Femur (tissue), 1 donor: ENCODE data around the gene VSIG8.
A peak's percentile ranks its signal among the peaks of the same experiment; 100 is the strongest.

ENCODE experiments used
- DNase-seq: peaks from one replicate; pipeline ENCODE4 v3.0.0-alpha.2; 2017

Gene VSIG8

DNA sequence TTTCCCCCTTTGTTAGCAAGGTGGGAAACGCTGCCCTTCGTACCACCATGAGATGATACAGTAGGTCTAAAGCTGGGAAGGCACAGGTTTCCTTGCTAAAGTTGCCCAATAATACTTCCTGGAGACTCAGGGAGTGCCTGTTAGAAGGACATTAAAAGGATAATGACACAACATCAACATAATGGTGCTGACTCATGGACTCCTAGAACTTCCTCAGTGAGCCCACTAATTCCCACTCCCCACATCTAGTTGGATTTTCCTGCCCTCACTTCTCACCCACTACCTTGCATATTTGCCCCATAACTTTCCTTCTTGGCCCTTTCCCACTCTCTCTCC, 20.0 kb upstream of the VSIG8 start:
- DNase-seq, result no peak

DNA sequence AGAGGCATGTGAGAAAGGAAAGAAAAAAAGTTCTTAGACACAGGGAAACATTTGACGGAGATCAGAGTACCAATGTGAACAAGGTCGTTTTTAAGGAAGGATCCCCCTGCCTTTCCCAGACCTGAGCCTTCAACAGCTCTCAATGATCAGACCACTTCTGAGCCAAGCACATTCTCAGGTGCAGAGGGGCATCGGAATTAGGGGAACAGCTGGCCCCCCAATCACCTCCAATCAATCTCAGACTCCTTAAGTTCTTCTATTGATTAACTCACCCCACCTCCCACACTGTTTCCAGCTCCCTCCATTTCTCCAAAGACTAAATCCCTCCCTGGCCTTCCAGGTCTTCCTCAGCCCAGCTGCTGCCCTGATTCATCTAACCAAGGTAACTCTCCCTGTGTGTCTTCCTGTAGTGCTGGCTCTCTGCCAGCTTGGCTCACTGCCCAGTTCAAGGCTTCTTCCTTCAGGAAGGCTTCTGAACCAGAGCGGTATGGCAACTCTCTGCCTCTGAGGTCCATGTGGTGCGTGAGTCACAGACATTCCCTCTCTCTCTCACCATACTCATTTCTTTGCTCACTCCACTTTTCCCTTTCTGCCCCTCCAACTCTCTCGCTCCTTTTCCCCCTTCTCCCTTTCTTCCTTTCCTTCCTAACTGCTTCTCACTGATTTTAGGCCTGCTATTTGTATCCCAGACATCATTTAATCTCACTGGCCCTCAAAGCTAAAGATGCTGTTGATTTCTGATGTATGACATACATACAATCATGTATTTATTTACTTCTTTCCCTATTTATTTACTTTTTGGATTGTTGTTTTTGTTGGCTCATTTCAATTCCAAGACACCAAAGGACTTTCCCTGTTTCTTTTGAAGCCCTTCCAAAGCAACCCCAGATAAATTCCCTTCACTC, 19.4 kb upstream of the VSIG8 start:
- DNase-seq, result peak; percentile 62

DNA sequence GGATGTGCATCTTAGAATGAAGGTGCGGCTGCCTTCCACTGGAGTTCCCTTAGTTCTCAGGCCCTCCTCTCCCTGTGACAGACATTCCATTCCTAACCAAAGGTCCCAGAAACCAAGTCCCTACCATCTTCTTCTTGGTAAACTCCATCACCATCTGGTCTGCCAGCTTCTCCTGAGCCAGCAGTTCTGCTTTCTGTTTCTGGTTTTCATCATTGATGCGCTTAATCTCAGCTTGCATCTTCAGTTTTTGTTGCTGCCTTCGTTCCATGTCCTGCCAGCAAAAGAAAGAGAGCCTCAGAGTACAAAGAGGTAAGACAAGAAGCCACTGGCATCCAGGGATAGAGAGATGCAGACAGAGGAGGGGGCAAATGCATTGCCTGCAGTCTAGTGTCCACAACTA, 18.0 kb upstream of the VSIG8 start:
- no peak for DNase-seq

DNA sequence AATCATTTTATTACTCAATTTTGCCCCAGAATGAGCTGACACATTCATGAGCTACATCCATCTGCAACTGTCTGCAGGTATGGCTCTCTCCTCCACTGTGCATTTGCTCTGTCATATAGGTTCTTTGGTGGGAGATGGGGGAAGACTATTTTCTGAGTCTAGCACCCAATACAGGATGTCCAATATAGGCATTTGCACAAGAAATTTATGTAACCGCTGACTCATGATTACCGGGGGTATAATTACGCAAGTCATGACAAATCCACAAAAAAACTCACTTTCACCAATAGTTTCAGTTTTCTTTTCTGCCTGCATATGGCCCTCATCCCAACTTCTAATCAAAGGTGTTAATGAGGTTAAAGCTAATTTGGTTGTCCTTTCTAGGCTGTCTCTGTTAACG, 17.5 kb upstream of the VSIG8 start:
- no peak for DNase-seq

DNA sequence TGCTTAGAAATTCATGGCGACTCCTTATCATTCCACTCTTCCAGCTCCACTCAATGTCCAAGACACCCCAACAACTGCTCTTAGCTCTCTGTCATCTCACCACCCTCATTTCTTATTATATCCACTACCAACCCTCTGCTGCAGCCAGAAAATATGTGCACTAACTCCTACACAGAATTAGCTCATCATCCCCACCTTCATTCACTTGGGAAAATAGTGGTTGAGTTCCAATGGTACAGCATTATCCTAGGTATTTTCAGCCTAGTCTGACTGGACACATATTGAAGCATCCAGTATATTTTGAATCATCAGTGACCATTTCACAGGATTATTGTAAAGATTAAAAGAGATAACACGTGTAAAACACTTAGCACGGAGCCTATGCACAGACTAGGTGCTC, 16.7 kb upstream of the VSIG8 start:
- DNase-seq, result no peak

DNA sequence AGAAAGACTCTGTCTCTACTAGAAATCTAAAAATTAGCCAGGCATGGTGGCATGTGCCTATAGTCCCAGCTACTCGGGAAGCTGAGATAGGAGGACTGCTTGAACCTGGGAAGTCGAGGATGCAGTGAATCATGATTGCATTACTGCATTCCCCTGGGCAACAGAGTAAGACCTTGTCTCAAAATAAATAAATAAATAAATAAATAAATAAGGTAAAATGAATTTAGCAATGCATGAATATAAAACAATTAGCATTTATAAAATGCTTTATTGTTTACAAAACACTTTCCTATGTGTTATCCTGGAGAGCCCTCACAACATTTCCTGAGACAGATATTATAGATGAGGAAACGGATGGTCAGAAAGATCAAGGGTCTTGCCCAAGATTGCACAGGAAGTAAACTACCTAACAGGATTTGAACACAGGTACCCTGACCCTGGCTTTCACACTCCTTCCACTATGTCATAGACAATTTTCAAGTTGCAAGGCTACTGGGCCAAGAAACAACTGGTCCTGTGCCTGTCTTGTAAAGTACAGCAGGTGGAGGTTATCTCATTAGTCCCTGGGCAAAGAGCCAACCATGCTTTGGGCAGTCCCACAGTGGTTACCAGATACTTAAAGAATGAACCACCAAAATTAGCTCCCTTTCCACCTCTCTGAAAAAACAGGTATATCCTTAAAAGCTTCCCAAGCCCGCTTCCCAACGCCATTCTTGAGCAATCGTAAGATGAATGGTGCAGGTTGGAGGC, 15.4 kb upstream of the VSIG8 start:
- DNase-seq, result no peak

DNA sequence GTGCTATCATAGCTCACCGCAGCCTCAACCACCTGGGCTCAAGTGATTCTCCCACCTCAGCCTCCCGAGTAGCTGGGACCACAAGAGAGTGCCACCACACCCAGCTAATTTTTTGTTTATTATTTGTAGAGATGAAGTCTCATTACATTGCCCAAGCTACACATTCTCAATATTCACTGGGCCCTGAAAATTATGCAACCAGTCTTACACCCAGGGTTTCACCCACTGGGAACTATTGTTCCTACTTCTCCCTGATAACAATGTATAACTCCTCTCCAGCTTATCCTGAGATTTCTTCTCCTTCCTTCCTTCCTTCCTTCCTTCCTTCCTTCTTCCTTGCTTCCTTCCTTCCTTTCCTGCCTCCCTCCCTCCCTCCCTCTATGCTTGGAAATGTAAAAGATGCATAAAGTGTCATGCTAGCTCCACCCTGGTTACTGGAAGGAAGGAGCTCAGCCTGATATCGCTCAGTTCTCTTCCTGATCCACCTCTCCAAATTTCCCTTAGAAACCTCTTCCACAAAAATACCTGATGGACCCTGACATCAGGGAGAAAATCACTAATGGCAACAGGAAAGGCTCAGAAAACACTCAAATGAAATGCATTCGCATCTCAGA, 11.2 kb upstream of the VSIG8 start:
- DNase-seq, result no peak

DNA sequence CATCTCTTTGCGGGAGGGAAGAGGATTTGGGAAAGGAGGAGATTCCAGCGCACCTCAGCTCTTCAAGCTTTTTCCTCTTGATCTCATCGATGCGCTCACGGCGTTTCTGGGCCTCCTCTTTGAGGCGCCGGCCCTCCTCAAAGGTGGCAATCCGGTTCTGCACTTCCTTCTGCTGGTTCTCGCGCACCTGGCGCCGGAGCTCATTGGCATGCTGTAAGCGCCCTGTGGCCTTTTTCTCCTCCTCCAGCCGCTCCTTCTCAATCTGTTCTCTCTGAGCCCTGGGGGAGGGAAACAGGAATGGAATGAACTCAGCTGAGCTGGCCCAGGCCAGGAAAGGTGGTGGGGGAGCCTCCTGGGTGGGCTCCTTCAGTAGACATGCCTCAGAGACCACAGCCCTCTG, 10.4 kb upstream of the VSIG8 start:
- DNase-seq, result no peak

DNA sequence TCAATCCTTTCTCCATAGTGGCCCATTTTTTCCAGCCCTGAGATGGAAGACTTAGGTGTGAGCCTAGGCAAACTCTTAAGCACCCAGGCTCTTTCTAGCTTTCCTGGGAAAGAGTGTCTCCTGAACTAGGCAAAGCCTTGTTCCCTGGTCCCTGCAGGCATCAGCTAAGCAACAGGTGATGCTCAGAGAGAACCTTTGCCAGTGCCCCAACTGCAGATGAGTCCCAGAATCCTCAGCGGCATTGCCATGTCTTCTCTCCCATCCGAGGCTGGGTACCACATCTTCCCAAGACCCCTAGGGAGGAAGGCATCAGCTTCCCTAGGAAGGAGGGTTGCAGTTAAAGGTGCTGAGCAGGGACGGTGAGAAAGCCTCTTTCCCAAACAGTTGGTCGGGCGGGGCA, 8.2 kb upstream of the VSIG8 start:
- no peak for DNase-seq

DNA sequence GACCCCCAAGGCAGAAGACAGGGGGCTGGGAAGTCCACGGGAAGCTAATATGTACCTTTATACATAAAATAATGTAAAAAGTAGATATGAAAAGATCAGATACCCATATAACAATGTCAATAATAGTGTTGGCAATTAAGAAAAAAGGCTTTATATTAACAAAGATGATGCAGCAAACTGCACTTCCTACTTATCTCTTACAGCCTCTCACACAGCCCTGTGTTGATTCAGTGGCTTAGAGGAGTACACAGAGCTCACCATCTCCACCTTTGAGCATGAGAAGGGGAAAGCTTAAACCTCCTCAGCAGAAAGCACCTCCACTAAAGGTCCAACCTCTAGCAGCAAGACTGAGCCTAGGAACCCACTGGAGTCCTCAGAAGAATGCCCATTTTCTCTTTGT, 7.2 kb upstream of the VSIG8 start:
- no peak for DNase-seq

DNA sequence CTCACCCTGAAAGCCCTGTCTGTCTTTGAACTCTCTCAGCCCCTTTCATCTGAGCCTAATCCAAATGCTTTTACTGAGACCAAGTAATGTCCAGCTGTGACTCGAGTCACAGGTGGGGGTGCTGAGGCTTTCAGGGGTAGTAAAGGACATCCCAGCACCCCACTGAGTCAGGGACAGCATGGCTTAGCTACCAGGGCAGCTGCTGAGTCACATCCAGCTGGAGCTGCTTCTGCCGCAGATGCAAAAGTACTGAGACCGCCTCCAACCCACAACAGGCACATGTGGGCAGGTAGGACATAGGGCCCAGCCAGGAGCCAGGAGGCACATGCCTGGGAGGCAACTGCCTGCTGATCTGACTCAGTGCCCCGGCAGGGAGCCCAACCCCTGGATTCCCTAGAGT, 6.7 kb upstream of the VSIG8 start:
- no peak for DNase-seq

DNA sequence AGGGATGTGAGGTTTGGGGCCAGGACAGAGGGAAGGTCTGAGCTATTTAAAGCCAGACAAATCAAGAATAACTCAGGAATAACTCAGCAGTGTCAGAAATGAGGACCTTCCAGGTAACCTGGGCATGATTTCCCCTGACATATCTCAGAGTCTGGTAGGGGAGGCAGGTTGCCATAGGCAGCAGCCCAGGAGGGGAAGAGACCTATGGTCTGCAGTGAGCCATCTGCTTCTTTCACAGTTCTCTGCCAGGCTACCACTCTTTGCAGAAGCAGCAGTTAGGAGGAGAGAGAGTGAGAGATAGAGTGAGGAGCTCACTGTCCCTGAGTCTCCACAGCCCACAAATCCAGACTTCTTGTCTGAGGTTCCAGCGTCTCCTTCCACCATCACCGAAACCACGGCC, 6.3 kb upstream of the VSIG8 start:
- no peak for DNase-seq

DNA sequence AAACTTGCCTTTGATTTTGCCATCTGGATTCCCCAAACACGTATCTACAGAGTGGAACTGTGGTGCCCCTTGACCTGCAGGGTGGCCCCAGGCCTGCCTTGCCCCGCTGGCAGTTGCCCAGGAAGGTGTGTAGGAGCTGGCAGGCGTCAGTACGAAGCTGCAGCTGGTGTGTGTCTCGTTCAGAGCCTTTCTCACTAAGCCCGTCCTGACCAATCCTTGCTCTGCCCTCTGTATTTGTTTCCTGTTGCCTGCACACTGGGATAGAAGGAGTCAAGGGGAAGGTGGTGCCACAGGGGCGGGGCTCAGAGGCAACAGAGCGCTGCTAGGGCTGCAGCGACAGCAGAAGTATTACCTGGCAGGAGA, 5.2 kb upstream of the VSIG8 start:
- DNase-seq, result peak; percentile 36

DNA sequence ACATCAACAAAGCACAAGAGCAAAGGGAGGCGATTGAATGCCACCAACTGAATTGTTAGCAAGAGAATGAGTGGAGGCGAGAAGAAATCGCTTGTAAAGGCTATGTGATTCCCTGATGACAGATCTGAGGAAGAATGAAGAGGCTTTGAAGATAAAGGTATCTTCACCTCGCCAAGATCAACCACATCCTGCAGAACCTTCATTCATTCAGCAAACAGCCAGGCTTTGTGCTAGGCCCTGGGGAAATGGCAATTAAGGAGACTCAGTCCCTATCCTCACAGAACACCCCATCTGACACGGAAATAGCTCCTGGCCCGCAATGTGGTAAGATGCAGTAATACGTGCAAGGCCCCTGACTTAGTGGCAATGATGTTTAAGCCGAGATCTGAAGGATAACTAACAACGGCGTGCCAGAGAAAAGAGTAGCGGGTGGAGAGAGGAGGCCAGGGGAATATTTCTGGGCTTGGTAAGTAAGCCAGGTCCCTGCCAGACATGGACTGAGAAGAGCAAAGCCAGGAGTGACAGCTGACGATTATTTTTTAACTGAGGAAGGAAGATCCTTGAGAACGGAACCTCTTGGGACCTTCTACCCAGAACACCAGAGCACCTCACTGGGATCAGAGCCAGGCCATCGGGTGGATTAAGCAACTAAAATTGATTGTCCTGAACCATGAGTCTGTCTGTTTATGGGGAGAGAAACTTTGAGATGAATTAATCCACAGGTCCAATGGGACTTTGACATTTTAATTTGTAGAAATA, 4.6 kb upstream of the VSIG8 start:
- no peak for DNase-seq

DNA sequence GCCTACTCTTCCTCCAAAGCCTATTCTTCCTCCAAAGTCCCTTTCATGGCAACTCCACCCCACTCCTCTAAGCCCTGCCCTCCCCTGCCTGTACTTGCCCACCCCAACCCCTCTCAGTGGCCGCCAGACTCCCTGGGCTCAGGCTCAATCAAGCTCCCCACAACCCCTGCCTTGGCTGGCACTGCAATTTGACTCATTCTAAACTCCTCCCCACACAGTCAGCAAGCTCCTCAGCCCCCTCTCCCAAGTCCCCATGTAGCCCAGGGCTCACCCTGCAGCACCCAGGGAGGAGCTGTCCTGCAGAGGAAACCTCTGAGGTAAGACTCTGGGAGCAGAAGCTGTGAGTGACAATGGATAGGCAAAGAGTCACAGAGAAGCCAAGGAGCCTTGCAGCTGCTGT, 3.6 kb upstream of the VSIG8 start:
- DNase-seq, result no peak

DNA sequence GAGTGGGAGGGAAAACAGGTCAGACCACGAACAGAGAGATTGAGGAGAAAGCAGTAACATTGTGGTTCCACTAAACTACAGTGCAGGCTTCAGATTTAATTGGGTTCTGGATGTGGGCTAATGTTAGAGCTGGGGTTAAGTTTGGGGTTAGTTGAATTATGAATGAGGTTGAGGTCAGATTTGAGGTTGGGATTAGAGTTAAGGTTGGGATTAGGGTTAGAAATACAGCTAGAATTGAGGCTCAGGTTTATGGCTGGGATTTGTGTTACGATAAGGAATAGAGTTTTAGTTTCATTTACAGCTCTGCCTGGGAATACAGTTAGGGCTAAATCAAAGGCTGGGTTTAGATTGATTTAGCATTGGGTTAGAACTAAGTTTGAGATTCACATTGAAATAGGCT, 1.8 kb upstream of the VSIG8 start:
- no peak for DNase-seq

DNA sequence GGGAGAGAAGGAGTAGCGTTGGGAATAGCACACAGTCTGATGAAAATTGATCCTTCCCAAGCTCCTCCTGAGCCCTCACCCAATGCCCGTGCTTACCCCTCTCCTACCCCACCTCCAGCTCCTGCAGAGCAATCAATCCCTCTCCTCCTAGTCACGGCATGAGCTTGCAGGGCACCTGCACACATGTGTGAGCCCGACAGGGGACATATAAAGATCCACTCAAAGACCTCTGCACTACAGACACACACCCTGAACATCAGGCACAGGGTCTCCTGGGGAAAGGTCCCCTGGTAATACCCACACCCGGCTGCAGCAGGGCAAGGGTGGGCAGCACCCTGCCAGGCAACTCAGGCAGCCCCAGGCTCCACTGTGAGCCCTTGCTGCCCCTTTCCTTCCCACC, 426 bp downstream of the VSIG8 start:
- DNase-seq, result no peak

DNA sequence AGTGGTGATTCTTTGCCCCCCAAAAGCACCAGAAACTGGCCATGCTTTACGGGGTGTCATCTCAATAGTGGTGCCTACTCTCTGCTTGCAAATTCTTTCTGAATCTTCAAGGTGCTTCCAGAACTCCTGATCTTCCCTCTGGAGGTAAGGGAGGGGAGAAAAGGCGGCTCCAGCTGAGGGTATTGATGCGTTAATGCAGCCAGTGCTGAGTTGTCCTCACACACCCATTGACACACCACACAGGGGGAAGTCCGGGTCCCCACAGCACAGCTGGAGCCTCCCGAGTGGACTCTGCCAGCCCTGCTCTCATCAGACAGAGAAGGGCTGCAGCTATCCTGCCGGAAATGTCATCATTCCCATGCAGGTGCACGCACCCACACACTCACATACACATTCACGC, 1.2 kb downstream of the VSIG8 start:
- no peak for DNase-seq

DNA sequence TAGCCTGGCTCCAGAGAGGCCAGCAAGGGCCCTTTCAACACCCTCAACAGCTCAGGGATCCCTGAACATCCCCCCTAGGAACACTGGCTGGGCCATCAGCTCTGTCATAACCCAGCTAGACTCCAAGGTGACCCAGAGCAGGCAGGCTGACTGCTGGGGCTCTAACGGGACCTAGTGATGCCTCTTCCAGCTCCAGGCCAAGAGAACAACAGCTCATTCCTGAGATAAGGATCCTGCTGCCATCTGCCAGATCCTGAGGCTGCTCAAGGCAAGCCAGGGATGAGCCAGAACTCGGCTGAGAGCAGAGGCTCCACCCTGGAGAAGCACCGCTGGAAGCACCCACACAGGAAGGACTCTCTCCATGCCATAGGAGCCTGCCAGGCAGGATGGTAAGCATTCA, 2.0 kb downstream of the VSIG8 start:
- no peak for DNase-seq

DNA sequence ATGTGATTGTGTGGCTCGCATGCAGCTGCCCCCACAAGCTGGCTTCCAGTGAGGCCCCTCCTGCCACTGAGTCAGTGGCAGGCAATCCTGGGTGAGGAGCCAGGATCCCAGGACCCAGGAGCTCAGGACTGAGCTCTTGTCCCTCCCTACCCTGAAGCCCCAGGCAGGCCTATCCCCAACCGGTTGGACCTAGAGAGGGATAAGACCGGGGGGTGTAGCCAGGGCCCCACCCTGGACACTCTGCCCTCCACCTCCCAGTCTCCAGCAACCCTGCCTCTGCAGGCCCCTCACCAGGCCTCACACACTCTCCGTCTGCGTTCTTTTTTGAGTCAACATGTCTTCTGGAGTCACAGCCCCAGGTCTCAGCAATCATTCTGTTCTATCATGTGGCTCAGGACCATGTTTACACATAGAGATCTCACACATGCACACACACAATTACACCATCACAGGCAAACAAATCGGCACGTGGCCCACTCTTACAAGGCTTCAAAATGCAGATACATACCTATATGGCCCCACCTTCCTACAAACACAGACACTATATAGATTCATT, 2.6 kb downstream of the VSIG8 start:
- DNase-seq, result no peak

DNA sequence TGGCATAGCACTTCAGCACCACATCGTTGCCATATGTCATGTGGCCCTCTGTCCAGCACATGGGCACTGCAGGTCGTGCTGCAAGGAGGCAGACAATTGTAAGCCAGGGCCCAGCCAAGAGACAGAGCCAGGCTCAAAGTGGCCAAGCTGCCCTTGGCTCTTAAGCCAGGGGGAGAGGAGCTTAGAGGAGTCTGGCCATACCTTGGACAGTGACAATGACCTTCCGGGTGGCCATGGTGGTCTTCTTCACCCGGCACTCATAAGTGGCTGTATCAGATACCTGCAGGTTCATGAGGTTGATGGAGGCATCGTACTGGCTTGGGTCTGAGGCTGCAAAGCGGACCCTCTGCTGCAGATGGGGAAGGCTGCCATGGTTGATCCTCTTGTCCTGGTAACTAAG, 4.6 kb downstream of the VSIG8 start:
- no peak for DNase-seq

DNA sequence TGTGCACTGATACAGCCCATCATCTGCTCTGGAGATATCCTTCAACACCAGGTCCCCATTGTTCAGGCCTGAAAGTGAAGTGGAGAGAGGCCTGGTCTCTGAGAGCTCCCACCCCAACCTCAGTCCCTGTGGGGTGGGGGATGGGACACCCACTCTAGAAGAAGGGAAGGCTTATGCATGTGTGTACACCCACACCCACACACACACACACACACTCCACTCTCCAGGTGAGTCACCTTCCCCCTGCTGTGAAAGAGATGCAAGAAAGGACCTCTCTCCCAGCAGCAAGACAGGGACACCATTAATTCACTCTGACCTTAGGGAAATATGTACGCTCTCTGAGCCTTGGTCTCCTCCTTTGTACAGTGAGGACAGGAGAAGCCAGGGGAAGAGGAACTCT, 5.9 kb downstream of the VSIG8 start:
- no peak for DNase-seq

DNA sequence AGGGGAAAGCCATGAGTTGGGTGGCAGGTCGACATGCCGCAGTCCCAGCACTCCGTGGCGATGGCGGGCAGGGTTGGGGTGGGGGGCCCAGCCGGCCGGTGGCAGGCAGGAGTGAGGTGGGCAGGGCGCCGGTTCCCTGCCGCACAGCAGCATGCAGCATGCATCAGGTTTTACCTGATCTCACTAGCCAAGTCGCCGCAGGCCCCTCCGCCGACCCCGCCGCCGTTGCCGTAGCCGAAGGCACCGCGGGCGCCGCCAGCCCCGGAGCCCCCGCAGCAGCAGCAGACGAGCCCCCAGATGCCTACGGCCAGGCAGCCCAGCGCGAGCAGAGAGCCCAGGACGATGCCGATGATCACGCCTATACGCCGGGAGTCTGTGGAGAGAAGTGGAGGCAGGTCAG, 6.7 kb downstream of the VSIG8 start:
- no peak for DNase-seq
